ENCODE data around the gene NR6A1. TPM values are rescaled to one million over a fixed set of nuclear protein-coding genes. Genes with fewer than 3 reads are reported as not detected.

Gene NR6A1
- polyA plus RNA-seq, 2 of the 4 experiments (the other 2 are of a cell fraction): 1.7 to 3.3 TPM

- TF ChIP-seq, protein P1, sequence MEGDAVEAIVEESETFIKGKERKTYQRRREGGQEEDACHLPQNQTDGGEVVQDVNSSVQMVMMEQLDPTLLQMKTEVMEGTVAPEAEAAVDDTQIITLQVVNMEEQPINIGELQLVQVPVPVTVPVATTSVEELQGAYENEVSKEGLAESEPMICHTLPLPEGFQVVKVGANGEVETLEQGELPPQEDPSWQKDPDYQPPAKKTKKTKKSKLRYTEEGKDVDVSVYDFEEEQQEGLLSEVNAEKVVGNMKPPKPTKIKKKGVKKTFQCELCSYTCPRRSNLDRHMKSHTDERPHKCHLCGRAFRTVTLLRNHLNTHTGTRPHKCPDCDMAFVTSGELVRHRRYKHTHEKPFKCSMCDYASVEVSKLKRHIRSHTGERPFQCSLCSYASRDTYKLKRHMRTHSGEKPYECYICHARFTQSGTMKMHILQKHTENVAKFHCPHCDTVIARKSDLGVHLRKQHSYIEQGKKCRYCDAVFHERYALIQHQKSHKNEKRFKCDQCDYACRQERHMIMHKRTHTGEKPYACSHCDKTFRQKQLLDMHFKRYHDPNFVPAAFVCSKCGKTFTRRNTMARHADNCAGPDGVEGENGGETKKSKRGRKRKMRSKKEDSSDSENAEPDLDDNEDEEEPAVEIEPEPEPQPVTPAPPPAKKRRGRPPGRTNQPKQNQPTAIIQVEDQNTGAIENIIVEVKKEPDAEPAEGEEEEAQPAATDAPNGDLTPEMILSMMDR (IDR thresholded peaks at IDR 0.05): no peak
- TF ChIP-seq HOXA7 (CRISPR knock-in tag; IDR thresholded peaks at IDR 0.05) (no peak), JUN (IDR thresholded peaks at IDR 0.05) (no peak), ZSCAN20 (CRISPR knock-in tag; IDR thresholded peaks at IDR 0.05) (no peak), JUNB (IDR thresholded peaks at IDR 0.05) (no peak), HOXB13 (CRISPR knock-in tag; IDR thresholded peaks at IDR 0.05; ENCODE audit: low read depth) (no peak), SMC3 (IDR thresholded peaks at IDR 0.05) (no peak)
These were observed 277.9 kb downstream of the NR6A1 start (continued) for GRCh38 chr9:124493218-124493617.

GRCh38 chr9:124492818-124493217 lies 278.3 kb downstream of the NR6A1 start:
- POLR2A ChIA-PET: no interaction called here

More at GRCh38 chr9:124492818-124493217, 278.3 kb downstream of the NR6A1 start:
- Histone ChIP-seq H3K4me1 (no peaks in the 10 kb centered on the region), H3K27ac (no peak overlapping the region), H3K9me3 (no peaks in the 10 kb centered on the region), H3K4me2 (no peak overlapping the region), H3K4me3 (no peak overlapping the region)
- DNase-seq (ENCODE audit: low read depth in 1 of 2, low spot score in 1 of 2): no peak
- FAIRE-seq: no peak
- CTCF ChIA-PET: interaction anchor here (0.9 to 1.3 kb wide), 4 partner anchors 11 to 73 kb away, joined by 3 read pairs; no protein-coding TSS in a partner anchor
- no peak for ATAC-seq
- WGBS (ENCODE audit: missing lambda C conversion rate): 71% methylated on average over 10 of the region's 19 CpGs
- no peak for TF ChIP-seq CHD4 (IDR thresholded peaks at IDR 0.05; ENCODE audit: borderline replicate concordance)
- TF ChIP-seq EHF (CRISPR knock-in tag; IDR thresholded peaks at IDR 0.05): no peak
- no peak for TF ChIP-seq FOSL2 (IDR thresholded peaks at IDR 0.05)
- no peak for TF ChIP-seq FOSL2 (CRISPR knock-in tag; IDR thresholded peaks at IDR 0.05)
- no peak for TF ChIP-seq ZSCAN20 (CRISPR knock-in tag; IDR thresholded peaks at IDR 0.05)
- TF ChIP-seq RCOR1 (IDR thresholded peaks at IDR 0.05; ENCODE audit: low read depth, low read length): no peak
- TF ChIP-seq POLR2AphosphoS2 (conservative IDR thresholded peaks at IDR 0.05; ENCODE audit: low read length): no peak
- no peak for TF ChIP-seq CBX2 (IDR thresholded peaks at IDR 0.05; ENCODE audit: borderline replicate concordance, low read depth)
- TF ChIP-seq, protein P1 (IDR thresholded peaks at IDR 0.05): no peak
- TF ChIP-seq EHMT2 (IDR thresholded peaks at IDR 0.05; ENCODE audit: low read depth): no peak
- TF ChIP-seq, protein P2, sequence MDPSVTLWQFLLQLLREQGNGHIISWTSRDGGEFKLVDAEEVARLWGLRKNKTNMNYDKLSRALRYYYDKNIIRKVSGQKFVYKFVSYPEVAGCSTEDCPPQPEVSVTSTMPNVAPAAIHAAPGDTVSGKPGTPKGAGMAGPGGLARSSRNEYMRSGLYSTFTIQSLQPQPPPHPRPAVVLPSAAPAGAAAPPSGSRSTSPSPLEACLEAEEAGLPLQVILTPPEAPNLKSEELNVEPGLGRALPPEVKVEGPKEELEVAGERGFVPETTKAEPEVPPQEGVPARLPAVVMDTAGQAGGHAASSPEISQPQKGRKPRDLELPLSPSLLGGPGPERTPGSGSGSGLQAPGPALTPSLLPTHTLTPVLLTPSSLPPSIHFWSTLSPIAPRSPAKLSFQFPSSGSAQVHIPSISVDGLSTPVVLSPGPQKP (IDR thresholded peaks at IDR 0.05; ENCODE audit: low read depth, low read length): no peak
- no peak for TF ChIP-seq CHD2 (IDR thresholded peaks at IDR 0.05; ENCODE audit: low read length, partially characterized antibody)
- TF ChIP-seq, protein P3, sequence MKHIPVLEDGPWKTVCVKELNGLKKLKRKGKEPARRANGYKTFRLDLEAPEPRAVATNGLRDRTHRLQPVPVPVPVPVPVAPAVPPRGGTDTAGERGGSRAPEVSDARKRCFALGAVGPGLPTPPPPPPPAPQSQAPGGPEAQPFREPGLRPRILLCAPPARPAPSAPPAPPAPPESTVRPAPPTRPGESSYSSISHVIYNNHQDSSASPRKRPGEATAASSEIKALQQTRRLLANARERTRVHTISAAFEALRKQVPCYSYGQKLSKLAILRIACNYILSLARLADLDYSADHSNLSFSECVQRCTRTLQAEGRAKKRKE (CRISPR knock-in tag; IDR thresholded peaks at IDR 0.05; ENCODE audit: low read depth): no peak
- no peak for TF ChIP-seq HOXA7 (CRISPR knock-in tag; IDR thresholded peaks at IDR 0.05)
- TF ChIP-seq RAD21 (conservative IDR thresholded peaks at IDR 0.05 in 1 of 2, IDR thresholded peaks at IDR 0.05 in 1 of 2): no peak
- TF ChIP-seq, protein P4, sequence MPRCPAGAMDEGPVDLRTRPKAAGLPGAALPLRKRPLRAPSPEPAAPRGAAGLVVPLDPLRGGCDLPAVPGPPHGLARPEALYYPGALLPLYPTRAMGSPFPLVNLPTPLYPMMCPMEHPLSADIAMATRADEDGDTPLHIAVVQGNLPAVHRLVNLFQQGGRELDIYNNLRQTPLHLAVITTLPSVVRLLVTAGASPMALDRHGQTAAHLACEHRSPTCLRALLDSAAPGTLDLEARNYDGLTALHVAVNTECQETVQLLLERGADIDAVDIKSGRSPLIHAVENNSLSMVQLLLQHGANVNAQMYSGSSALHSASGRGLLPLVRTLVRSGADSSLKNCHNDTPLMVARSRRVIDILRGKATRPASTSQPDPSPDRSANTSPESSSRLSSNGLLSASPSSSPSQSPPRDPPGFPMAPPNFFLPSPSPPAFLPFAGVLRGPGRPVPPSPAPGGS (IDR thresholded peaks at IDR 0.05): no peak
- TF ChIP-seq HOXB13 (CRISPR knock-in tag; IDR thresholded peaks at IDR 0.05; ENCODE audit: low read depth): no peak
- no peak for TF ChIP-seq ZC3H11A (IDR thresholded peaks at IDR 0.05)

All from A549 (cell line).